ENCODE measurements around the gene VCL.

DNA sequence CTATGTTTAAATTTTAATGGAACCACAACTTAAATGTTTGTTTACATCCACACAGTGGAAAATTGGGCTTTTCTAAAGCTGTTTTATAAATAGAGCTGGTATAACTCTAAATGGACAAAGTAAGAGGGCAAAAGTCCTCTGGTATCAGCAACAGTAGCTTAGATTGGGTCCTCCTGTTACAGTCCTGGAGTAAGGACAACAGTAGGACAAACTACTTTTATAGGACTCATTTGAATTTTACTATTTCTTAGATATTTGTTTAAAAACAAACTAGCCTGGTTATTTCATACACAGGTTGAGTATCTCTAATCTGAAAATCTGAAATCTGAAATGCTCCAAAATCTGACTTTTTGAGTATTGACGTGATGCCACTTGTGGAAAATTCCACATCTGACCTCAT lies 8.4 kb downstream of the VCL start:
- TF ChIP-seq POLR2AphosphoS5 (IDR thresholded peaks at IDR 0.05; ENCODE audit: insufficient read depth in 1 of 2, low read depth in 1 of 2) = no peak
- TF ChIP-seq, protein P1, sequence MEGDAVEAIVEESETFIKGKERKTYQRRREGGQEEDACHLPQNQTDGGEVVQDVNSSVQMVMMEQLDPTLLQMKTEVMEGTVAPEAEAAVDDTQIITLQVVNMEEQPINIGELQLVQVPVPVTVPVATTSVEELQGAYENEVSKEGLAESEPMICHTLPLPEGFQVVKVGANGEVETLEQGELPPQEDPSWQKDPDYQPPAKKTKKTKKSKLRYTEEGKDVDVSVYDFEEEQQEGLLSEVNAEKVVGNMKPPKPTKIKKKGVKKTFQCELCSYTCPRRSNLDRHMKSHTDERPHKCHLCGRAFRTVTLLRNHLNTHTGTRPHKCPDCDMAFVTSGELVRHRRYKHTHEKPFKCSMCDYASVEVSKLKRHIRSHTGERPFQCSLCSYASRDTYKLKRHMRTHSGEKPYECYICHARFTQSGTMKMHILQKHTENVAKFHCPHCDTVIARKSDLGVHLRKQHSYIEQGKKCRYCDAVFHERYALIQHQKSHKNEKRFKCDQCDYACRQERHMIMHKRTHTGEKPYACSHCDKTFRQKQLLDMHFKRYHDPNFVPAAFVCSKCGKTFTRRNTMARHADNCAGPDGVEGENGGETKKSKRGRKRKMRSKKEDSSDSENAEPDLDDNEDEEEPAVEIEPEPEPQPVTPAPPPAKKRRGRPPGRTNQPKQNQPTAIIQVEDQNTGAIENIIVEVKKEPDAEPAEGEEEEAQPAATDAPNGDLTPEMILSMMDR (IDR thresholded peaks at IDR 0.05) = no peak

All from vagina (tissue), 2 donors.